Skin of body (tissue), 2 donors: ENCODE data around the gene CDCA5. TPM values are rescaled to one million over a fixed set of nuclear protein-coding genes. Genes with fewer than 3 reads are reported as not detected.

Experiments used
- DNase-seq: peaks from one replicate; lab custom pipeline; 2025; lab: John Stamatoyannopoulos, UW
- total RNA-seq: library from RNA; depleted of rRNA; stranded (reverse); fragments of >200 nt; gene quantifications from one replicate; pipeline ENCODE4 v1.2.3, GENCODE V29; 2014

CDCA5 gene
- total RNA-seq, 1 donor from 2014 or later: 4.1 TPM

DNA sequence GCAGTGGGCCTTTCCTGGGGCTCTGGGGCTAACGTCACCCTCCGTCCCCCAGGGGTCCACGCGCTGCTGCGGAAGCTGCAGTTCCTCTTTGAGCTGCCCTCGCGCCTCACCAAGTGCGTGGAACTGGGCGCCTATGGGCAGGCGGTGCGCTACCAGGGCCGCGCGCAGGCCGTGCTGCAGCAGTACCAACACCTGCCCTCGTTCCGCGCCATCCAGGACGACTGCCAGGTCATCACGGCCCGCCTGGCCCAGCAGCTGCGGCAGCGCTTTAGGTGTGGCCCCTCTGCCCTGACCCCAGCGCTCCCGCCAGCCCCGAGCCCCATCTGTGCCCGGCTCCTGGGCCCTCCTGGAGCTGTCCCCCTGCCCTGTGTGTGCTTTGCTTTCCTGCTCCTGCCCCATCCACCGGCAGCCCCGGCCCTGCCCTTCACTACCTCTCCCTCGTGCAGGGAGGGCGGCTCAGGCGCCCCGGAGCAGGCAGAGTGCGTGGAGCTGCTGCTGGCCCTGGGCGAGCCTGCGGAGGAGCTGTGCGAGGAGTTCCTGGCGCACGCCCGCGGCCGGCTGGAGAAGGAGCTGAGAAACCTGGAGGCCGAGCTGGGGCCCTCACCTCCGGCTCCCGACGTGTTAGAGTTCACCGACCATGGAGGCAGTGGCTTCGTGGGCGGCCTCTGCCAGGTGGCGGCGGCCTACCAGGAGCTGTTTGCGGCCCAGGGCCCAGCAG lies 24.1 kb upstream of the CDCA5 start:
- no peak for DNase-seq

DNA sequence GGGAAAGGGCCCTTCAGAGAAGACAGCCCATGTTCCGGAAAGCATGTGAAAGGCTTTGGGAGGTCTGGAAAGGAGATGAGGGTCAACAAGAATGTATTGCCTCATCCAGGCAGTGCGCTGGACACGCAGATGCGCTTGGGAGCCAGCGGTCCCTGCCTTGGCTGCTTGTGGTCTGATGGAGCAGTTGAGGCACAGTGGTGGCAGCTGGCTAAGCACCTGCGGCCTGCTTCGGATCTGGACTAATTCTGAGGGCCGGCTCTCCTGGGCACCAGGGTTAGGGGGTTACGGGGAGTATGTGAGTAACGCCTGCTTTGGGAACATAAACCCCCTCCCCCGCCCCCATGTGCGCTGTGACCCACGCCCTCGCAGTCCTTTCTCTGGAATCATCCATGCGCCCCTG lies 23.2 kb upstream of the CDCA5 start:
- DNase-seq: no peak

DNA sequence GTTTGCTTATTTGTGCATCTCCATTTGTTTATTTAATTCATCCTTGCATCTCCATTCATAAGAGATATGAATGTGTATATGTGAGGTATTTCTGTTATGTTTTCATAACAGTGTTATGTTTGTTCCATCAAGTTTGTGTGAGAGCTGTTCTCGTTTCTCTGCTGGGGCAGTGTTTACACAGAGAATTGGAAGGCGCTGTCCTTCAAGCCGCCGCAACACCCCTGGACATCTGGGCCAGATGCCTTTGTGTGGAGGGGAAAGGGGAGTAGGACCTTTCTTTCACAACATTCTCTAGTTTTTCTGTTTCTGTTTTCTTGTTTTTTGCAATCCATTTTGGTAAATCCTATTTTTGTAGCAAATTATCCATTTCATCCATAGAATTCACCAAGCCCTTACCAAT lies 20.8 kb upstream of the CDCA5 start:
- no peak for DNase-seq

DNA sequence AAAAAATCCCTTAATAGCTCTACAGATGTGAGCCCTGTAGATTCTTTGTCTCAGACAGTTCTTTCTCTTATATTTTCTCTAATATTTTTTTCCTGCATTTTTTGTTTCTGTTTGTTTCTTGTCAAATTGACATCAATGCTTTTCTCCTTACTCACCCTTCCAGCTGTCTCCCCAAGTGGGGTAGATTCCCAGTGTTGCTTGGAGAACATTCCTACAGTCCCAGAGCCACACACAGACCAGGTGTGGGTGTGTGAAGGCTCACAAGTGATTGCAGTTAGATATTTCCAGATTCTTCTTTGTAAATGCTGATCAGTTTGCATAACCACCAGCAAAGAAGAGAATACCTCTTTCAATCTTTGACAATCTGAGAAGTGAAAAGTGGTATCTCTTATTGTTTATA lies 19.6 kb upstream of the CDCA5 start:
- DNase-seq: no peak

DNA sequence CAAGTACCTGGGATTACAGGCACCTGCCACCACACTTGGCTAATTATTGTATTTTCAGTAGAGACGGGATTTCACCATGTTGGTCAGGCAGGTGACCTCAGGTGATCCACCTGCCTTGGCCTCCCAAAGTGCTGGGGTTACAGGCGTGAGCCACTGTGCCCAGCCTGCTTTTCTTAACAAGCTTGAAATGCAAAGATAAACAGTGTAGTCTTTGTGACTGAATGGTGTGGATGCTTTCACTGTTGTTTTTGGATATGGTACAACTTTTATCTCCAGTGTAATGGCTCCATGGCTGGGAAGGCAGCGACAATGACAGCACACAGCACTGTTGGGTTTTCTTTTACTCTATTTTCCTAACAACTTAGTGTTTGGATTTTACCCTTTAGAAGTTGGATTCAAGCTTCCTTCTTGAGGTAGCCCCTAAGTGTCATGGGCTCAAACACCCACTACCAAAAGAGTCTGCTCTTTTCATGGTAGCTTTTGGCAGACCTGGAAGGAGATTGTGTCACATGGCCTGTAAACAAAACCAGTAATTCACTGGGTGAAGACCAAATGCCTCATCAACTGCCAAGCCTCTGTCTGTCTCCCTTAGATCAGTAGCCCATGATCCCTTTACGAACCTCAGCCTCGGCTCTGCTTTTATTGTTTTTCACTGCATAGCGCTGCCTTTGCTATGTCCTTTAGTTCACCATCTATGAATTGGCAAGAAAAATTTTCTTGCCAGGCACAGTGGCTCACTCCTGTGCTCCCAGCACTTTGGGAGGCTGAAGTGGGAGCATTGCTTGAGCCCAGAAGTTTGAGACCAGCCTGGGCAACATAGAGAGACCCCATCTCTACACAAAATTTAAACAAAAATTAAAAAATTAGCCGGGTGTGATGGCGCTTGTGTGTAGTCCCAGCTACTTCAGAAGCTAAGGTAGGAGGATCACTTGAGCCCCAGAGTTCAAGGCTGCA lies 18.6 kb upstream of the CDCA5 start:
- DNase-seq: no peak

DNA sequence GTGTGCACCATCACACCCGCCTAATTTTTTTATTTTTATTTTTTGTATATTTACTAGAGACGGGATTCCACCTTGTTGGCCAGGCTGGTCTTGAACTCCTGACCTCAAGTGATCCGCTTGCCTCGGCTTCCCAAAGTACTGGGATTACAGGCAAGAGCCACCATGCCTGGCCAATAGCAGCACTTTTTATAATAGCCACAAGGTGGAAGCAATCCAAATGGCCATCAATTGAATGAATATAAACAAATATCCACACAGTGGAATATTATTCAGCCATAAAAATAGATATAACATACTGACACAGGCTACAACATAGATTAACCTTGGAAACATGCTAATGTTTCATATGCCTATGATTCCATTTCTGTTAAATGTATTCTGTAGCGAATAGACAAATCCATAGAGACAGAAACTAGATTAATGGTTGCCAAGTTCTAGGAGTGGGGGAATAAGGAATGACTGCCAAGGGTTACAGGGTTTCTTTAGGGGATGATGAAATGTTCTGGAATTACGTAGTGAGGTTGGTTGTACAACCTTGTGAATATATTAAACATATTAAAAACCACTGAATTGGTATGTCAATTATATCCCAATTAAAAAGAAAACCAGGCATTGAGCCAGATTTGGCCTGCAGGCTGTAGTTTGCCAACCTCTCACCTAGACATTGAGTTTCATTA lies 17.0 kb upstream of the CDCA5 start:
- no peak for DNase-seq

DNA sequence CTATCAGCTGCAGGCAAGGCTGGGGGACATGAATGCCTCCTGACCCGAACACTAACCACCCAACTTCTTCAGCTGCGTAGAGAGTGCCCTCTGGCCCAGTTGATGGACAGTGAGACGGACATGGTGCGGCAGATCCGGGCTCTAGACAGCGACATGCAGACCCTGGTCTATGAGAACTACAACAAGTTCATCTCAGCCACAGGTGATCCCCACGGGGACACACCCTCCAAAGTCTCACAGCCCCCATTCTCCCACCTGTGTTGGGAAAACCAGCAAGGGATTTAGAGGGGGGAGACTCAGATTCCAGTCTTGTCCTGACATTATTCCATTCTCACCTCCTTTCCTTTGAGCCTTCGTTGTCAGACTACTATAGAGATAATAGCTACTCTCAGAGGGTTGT lies 13.1 kb upstream of the CDCA5 start:
- DNase-seq: no peak

DNA sequence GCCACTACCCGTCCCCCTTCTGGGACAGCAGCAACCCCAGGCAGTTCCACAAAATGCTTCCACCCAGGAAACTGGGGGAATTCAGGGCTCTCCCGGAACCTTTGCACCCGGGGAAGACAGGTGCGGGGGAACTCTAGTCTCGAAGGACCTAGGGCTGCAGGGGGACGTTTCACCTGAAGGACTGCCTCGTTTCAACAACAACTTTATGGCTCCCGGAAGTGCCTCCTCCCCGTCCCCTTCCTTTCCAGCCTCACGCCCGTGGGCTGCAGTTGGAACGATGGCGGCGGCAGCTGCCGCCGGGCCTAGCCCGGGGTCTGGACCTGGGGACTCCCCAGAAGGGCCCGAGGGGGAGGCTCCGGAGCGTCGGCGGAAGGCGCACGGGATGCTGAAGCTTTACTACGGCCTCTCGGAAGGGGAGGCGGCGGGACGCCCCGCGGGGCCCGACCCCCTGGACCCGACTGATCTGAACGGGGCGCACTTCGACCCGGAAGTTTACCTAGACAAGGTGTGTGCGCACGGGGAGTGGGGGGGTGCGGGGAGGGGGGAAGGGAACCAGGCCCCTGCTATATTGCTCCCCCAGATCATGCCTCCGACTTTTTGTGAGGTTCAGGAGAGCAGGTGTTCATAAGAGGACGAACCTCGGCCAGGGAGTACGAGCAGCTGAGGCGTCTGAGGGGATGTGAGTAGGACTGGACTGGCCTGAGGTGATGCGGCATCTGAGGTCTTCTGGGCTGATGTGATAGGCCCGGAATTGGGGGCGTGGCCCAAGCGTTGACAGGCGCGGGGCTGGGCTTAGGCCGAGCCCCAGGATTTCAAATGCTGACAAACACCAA lies 12.3 kb upstream of the CDCA5 start, which contains the start of gene VPS51:
TSS of gene VPS51 (plus strand) at position 241 of the 833 bp plus-strand sequence. CDS start at position 278, 37 bp downstream.
- DNase-seq: peak; percentile 93

DNA sequence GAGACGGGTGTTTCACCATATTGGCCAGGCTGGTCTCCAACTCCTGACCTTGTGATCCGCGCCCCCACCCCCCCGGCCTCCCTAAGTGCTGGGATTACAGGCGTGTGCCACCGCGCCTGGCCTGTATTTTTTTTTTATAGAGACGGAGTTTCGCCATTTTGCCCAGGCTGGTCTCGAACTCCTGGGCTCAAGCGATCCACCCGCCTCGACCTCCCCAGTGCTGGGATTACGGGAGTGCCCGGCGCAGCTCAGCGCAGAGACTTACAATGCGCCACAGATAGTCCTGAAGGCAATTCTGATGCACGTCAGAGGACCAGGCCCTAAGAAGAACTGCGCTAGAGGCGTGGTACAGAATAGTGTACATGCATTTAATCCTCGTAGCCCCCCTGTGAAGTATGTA lies 11.6 kb upstream of the CDCA5 start:
- DNase-seq: no peak

DNA sequence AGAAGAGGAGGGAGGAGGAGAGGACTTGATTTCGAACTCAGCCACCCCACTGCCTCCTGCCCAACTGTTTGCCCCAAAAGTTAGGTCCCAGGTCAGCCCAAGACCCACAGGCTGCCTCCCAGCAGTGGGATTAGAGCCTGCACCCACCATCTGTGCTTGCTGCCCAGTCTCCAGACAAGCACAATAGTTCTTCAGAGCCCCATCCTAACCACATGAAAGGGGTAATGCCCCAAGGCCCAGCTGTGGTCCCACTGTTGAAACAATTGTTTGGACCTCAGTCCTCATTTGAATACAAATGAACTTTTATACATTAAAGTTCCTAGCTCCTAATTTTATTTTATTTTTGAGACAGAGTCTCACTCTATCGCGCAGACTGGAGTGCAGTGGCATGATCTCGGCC lies 6.8 kb upstream of the CDCA5 start:
- no peak for DNase-seq

DNA sequence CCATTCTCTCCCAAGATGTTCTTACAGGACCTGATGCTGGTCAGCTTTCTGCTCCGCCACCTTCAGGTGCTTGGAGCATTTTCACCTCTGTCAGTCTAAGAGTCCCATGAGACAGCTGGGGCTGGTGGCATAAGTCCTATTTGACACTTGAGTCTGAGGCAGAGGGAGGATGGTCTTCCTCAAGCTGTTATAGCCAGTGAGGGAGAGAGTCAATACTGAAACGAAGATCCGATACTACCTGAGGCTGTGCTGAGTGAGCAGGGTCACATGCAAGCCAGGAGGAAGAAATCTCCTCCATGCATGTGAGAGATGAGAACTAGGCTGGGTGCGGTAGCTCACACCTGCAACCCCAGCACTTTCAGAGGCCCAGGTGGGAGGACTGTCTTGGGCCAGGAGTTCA lies 5.8 kb upstream of the CDCA5 start:
- DNase-seq: no peak

DNA sequence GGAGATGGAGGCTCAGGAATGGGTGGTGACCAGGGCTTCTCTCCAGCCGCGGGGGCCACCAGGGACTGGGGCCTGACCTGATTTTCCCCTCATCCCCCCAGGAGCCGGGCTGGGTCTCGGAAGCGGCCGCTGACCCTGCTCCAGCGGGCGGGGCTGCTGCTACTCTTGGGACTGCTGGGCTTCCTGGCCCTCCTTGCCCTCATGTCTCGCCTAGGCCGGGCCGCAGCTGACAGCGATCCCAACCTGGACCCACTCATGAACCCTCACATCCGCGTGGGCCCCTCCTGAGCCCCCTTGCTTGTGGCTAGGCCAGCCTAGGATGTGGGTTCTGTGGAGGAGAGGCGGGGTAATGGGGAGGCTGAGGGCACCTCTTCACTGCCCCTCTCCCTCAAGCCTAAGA lies 4.0 kb upstream of the CDCA5 start:
- DNase-seq: no peak

DNA sequence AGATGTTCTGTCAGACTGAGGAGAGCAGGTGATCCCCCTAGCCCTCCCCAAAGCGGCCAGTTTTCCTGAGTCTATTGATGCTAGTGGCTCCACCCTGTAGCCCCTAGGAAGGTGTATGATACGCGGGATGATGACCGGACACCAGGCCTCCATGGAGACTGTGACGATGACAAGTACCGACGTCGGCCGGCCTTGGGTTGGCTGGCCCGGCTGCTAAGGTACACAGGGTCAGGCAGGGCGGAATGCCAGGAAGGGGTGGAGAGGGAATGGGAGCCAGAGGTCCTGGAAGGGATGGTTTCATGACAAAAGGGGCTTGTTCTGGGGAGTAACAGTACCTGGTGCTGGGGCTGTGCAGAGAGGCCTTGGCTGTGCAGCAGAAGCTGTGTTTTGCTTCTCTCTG lies 3.4 kb upstream of the CDCA5 start:
- no peak for DNase-seq

DNA sequence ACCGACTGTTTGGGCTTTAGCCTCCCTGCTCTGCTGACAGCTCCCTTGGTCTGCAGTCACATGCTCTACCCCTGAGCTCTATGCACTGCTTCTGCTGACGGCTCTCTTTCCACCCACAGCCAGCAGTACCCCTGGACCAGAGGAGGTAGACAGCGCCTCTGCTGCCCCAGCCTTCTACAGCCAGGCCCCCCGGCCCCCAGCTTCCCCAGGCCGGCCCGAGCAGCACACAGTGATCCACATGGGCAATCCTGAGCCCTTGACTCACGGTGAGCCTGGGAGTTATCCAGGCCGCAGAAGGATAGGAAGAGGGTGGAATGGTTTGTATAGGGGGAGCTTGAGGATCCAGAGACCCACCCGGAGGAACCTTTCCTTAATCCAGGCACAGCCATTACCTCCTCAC lies 3.0 kb upstream of the CDCA5 start:
- DNase-seq: no peak

DNA sequence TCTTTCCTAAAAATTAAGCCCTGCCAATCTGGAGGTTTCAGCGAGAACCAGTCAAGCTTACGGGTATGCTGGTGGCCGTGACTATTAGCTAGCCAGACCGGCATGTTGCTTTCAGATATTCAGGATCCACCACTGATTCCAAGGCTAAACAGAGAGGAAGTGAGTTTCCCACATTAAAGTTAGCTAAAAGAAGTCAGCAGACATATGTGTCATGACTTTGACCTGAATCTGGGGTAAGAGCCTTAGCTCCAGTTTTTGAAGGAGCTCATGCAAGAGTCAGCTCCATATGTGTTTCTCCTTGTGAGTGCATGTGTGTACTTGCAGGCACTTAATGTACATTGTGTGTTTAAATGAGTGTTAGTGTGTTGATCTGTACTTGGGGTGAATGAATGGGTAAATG lies 1.6 kb upstream of the CDCA5 start:
- DNase-seq: no peak

DNA sequence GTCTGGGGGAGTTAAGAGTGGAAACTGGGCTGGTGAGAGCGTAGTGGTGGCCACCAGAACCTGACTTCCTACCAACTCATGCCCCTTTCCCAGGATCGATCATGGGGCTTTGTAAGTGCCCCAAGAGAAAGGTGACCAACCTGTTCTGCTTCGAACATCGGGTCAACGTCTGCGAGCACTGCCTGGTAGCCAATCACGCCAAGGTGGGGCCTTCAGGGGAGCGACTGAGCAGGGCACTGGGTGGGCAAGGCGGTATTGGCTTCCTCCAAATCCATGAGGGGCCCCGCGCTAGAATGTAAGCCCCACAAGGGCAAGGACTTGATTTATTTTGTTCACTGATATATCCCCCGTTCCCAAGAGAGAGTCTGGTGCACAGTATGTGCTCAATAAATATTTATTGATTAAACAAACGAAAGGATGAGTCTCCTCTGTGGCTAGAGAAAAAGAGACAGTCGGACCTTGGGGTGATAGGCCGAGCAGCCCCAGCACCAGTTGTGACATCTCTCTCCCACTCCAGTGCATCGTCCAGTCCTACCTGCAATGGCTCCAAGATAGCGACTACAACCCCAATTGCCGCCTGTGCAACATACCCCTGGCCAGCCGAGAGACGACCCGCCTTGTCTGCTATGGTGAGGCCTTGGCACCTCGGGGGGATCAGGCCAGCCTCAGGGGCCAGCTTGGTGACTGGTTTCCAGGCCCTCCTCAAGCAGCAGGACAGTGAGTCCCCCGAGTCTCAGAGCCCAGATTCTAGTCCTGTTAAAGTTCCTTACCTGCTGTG lies 947 bp upstream of the CDCA5 start:
- DNase-seq: no peak

DNA sequence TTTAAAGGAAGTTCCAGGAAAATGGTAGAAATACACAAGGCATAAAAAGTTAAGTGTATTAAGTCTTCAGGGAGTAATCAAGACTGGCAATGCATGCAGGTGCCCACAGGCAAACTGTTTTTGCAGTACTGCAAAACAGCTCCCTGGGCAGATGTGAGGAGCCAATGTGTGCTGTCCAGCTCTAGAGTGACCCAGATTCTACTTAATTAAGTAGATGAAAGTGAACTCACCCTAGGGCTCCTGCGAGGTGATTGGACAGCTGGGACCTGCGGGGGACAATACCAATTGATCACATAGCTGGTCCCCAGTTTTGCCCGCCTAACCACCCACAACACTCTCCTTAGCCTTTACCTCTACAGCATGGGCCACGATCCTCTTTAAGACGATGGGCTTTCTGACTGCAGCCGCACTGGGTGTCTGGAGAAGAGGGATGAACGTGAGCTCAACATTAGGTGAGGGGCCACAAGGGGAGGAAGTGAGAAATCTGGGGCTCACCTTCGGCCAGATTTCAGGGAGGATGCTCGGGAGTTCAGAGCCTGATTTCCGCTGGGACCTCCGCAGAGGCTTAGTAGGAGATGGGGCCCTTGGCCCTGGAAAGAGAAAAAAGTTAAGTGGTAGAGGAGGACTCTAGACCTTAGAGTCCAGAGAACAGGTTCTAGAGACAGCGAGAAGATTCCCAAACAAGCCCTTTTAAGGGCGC lies 556 bp downstream of the CDCA5 start:
- DNase-seq: no peak

DNA sequence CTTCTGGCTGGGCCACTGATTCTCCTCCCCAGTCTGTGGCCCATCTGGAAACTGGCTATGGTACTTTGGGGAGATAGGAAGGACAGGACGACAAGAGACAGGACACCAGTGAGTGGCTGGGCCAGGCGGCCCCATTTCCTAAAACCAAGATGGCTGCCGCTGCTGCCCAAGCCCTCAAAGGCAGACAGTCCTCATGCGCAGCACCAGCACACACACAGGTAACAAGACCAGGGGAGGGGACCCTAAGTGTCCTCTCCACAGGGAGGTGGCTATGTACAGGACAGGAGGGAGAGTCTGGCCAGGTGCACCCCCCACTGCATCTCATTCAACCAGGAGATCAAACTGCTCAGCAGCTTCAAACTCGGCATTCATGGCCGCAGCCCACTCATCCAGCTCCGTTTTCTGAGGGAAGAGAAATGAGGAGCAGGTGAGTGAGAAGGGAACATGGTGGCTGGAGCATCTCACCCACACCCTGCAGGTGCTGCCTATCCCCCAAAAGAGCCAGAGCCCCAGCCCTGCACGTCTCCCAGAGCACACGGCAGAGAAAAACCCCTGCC lies 5.0 kb downstream of the CDCA5 start:
- DNase-seq: no peak

DNA sequence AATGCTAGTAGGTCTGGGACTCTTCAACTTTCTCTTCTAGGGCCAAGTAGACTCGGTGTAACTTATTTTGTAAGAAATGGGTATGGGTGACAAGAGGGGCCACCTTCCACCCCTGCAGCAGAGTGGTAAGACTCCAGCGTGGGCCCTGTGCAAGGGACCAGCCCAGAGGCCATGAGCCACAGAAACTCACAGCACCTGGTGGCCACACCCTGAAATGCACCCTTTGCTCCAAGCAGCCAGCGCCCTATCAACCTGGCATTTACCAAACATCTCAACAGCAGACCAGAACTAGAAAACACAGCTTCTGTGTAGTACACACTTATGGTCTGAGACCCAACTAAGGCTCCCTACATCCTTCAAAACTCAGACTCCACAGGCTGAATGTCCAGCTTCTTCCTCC lies 5.7 kb downstream of the CDCA5 start:
- no peak for DNase-seq
